ENCODE data around the gene UNK. TPM values are rescaled to one million over a fixed set of nuclear protein-coding genes. Genes with fewer than 3 reads are reported as not detected.
A peak's percentile ranks its signal among the peaks of the same experiment; 100 is the strongest.

The UNK gene
- total RNA-seq: 10 to 100 TPM in 4 of 6 experiments, 1 to 10 TPM in 2; 5.8 to 29.2 (median 11.1) TPM
- long read RNA-seq: 0 reads

GRCh38 chr17:75784473-75785015 is at the start of gene UNK:
UNK (plus strand) TSS chr17:75784806; CDS start chr17:75784881, 75 bp downstream.
- DNase-seq: peak; percentile 96 to 98 (median 98)
- no peak for TF ChIP-seq CTCF (IDR thresholded peaks at IDR 0.05)
- TF ChIP-seq POLR2A (IDR thresholded peaks at IDR 0.05): peak; percentile 80
- peak; percentile 86 to 94 (median 89) for ATAC-seq
- peaks cover 0 to 24% (median 3%) of the 10 kb centered on the region in 4 donors for H3K4me1 ChIP-seq
- H3K27me3 ChIP-seq: no peaks in the 10 kb centered on the region
- no peaks in the 10 kb centered on the region for H3K9me3 ChIP-seq
- peak within 1 kb of the TSS; percentile 99 to 100 (median 100) for H3K27ac ChIP-seq
- H3K36me3 ChIP-seq: no peaks in the 10 kb centered on the region
- WGBS (ENCODE audit: insufficient coverage, low coverage, low lambda C conversion rate, missing lambda C conversion rate): 7% methylated on average over 3 of the region's 45 CpGs
- intact Hi-C loops (cut with DNase I): no loop called here
- peak within 1 kb of the TSS; percentile 56 to 67 (median 62) for H3K4me3 ChIP-seq

- no peaks in the 10 kb centered on the region for H3K27me3 ChIP-seq
- peaks cover 0 to 16% (median 0%) of the 10 kb centered on the region in 4 donors for H3K4me1 ChIP-seq
- no peak for TF ChIP-seq CTCF (IDR thresholded peaks at IDR 0.05)
- WGBS (ENCODE audit: insufficient coverage, low coverage, low lambda C conversion rate, missing lambda C conversion rate): 94% methylated on average over 19 of the region's 26 CpGs
- no peaks in the 10 kb centered on the region for H3K9me3 ChIP-seq
- DNase-seq (no peak), ATAC-seq (no peak)
- H3K27ac ChIP-seq: no peak overlapping the region
- intact Hi-C loops (cut with DNase I): no loop called here
- H3K36me3 ChIP-seq: no peaks in the 10 kb centered on the region
- H3K4me3 ChIP-seq: no peak overlapping the region
Observed at GRCh38 chr17:75736173-75736835, 48.3 kb upstream of the UNK start.

GRCh38 chr17:75737133-75737962 is 47.3 kb upstream of the UNK start:
- peaks cover 0 to 16% (median 0%) of the 10 kb centered on the region in 4 donors for H3K4me1 ChIP-seq
- no peaks in the 10 kb centered on the region for H3K27me3 ChIP-seq
- no peaks in the 10 kb centered on the region for H3K36me3 ChIP-seq
- no peak for ATAC-seq
- no peak overlapping the region for H3K27ac ChIP-seq
- no peaks in the 10 kb centered on the region for H3K9me3 ChIP-seq
- no peak overlapping the region for H3K4me3 ChIP-seq
- DNase-seq: no peak
- WGBS (ENCODE audit: insufficient coverage, low coverage, low lambda C conversion rate, missing lambda C conversion rate): 92% methylated on average over 2 of the region's 20 CpGs
- intact Hi-C loops (cut with DNase I): no loop called here
- TF ChIP-seq POLR2A (IDR thresholded peaks at IDR 0.05) (no peak), CTCF (IDR thresholded peaks at IDR 0.05) (no peak)

GRCh38 chr17:75738218-75738802 is 46.3 kb upstream of the UNK start:
- 23% methylated on average over 5 of the region's 14 CpGs for WGBS (ENCODE audit: insufficient coverage, low coverage, low lambda C conversion rate, missing lambda C conversion rate)
- H3K4me1 ChIP-seq: peaks cover 0 to 16% (median 0%) of the 10 kb centered on the region in 4 donors
- no peaks in the 10 kb centered on the region for H3K36me3 ChIP-seq
- DNase-seq (peak in 1 of 3 donors; percentile 87), ATAC-seq (peak; percentile 54 to 83 (median 66))
- intact Hi-C loops (cut with DNase I): no loop called here
- TF ChIP-seq CTCF (IDR thresholded peaks at IDR 0.05) (no peak), POLR2A (IDR thresholded peaks at IDR 0.05) (no peak)
- no peaks in the 10 kb centered on the region for H3K9me3 ChIP-seq
- H3K27ac ChIP-seq: no peak overlapping the region
- no peak overlapping the region for H3K4me3 ChIP-seq
- no peaks in the 10 kb centered on the region for H3K27me3 ChIP-seq

All from right lobe of liver (tissue), 6 donors.